ENCODE results near the gene FAH. TPM values are rescaled to one million over a fixed set of nuclear protein-coding genes. Genes with fewer than 3 reads are reported as not detected.
"Not testable (repeated sequence)": the region's sequence is repeated elsewhere in the genome, so short reads cannot be mapped to it uniquely, and the experiment has no call there.

FAH gene
- total and polyA plus RNA-seq, 5 experiments from 2014 or later = 5.3 to 9.3 (median 6.2) TPM

GRCh38 chr15:80154336-80154735 is 1.5 kb downstream of the FAH start:
- no peaks in the 10 kb centered on the region for H3K27me3 Mint-ChIP-seq
- POLR2A ChIA-PET = interaction anchor here (1.0 kb wide), 1 partner anchor 95 kb away, joined by 4 read pairs; the partner anchor contains the start of gene ZFAND6
- no peak for DNase-seq
- peak overlapping the region in 8 of 10 donors; percentile 5 to 92 (median 87) for H3K4me3 Mint-ChIP-seq
- H3K27ac Mint-ChIP-seq = no peak overlapping the region
- ATAC-seq = no peak
- no peaks in the 10 kb centered on the region for H3K9me3 Mint-ChIP-seq
- H3K4me1 Mint-ChIP-seq = peaks cover 7 to 31% (median 12%) of the 10 kb centered on the region in 4 donors
- H3K36me3 Mint-ChIP-seq = peaks cover 0 to 4% (median 0%) of the 10 kb centered on the region in 3 donors

- peaks cover 0 to 6% (median 2%) of the 10 kb centered on the region in 3 donors for H3K36me3 Mint-ChIP-seq
- H3K4me1 Mint-ChIP-seq = peaks cover 7 to 37% (median 12%) of the 10 kb centered on the region in 4 donors
- H3K27ac Mint-ChIP-seq = peak overlapping the region in 4 of 10 donors; percentile 27 to 70 (median 48)
- no peak for DNase-seq
- H3K4me3 Mint-ChIP-seq = peak overlapping the region in 4 of 10 donors; percentile 42 to 90 (median 44)
- no peak for ATAC-seq
- H3K27me3 Mint-ChIP-seq = no peaks in the 10 kb centered on the region
- H3K9me3 Mint-ChIP-seq = no peaks in the 10 kb centered on the region
- POLR2A ChIA-PET = interaction anchor here (1.0 kb wide), 1 partner anchor 95 kb away, joined by 4 read pairs; the partner anchor contains the start of gene ZFAND6
Measured at GRCh38 chr15:80155001-80155377, 2.2 kb downstream of the FAH start.

DNA sequence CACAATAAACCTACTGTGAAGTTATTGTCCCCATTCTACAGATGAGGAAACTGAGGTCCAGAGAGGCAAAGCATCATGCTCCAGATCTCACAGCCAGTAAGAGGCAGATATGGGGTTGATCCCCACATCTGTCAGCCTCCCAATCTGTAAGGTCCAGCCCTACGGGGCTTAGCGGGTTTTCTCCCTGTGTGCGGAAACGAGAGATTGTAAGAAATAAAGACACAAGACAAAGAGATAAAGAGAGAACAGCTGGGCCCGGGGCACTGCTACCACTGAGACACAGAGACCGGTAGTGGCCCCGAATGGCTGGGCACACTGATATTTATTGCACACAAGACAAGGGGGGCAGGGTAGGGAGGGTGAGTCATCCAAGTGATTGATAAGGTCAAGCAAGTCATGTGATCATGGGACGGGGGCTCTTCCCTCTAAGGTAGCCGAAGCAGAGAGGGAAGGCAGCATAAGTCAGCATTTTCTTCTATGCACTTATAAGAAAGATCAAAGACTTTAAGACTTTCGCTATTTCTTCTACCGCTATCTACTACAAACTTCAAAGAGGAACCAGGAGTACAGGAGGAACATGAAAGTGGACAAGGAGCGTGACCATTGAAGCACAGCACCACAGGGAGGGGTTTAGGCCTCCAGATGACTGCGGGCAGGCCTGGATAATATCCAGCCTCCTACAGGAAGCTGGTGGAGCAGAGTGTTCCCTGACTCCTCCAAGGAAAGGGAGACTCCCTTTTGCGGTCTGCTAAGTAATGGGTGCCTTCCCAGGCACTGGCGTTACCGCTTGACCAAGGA is 2.8 kb downstream of the FAH start:
- H3K36me3 Mint-ChIP-seq, ATAC-seq, H3K27me3 Mint-ChIP-seq, H3K9me3 Mint-ChIP-seq, DNase-seq, POLR2A ChIA-PET: not testable (repeated sequence)
- Mint-ChIP-seq H3K4me3 (peak overlapping the region in 1 of 10 donors; percentile 34), H3K27ac (peak overlapping the region in 1 of 10 donors; percentile 27), H3K4me1 (peaks cover 7 to 43% (median 15%) of the 10 kb centered on the region in 4 donors)

- POLR2A ChIA-PET = no interaction called here
- Mint-ChIP-seq H3K27ac (no peak overlapping the region), H3K36me3 (peaks cover 0 to 11% (median 2%) of the 10 kb centered on the region in 3 donors), H3K4me3 (no peak overlapping the region), H3K9me3 (no peaks in the 10 kb centered on the region), H3K4me1 (peaks cover 9 to 50% (median 20%) of the 10 kb centered on the region in 4 donors), H3K27me3 (no peaks in the 10 kb centered on the region)
- ATAC-seq (no peak), DNase-seq (no peak)
Measured at GRCh38 chr15:80156176-80156720, 3.4 kb downstream of the FAH start.

GRCh38 chr15:80157215-80157614 is 4.4 kb downstream of the FAH start:
- H3K27ac Mint-ChIP-seq = no peak overlapping the region
- peaks cover 0 to 15% (median 9%) of the 10 kb centered on the region in 3 donors for H3K36me3 Mint-ChIP-seq
- ATAC-seq = no peak
- H3K9me3 Mint-ChIP-seq = no peaks in the 10 kb centered on the region
- peaks cover 7 to 49% (median 19%) of the 10 kb centered on the region in 4 donors for H3K4me1 Mint-ChIP-seq
- no peak for DNase-seq
- H3K4me3 Mint-ChIP-seq = no peak overlapping the region
- no peaks in the 10 kb centered on the region for H3K27me3 Mint-ChIP-seq
- POLR2A ChIA-PET = interaction anchor here (0.8 kb wide), 1 partner anchor 15 kb away, joined by 3 read pairs; no protein-coding TSS in a partner anchor

DNA sequence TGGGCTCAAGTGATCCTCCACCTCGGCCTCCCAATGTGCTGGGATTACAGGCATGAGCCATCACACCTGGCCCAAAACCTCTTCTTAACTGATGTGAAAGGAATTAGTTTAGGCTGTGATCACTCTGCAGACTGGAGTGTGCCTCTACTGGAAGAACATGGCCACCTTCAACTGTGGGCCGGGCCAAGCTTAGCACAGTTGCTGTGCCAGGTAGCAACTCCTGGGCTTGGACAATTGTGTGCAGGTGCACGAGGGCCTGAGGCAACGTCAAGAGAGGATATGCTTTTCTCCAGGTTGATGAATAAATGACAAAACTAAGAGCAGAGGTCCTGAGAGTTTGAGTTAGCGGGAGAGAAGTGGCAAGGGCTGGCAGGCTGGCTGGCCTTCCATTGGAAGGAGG is 6.5 kb downstream of the FAH start:
- ATAC-seq (no peak), DNase-seq (no peak)
- POLR2A ChIA-PET = no interaction called here
- Mint-ChIP-seq H3K4me1 (peaks cover 4 to 37% (median 9%) of the 10 kb centered on the region in 4 donors), H3K27me3 (no peaks in the 10 kb centered on the region), H3K27ac (no peak overlapping the region), H3K4me3 (no peak overlapping the region), H3K36me3 (peaks cover 0 to 21% (median 17%) of the 10 kb centered on the region in 3 donors), H3K9me3 (no peaks in the 10 kb centered on the region)

DNA sequence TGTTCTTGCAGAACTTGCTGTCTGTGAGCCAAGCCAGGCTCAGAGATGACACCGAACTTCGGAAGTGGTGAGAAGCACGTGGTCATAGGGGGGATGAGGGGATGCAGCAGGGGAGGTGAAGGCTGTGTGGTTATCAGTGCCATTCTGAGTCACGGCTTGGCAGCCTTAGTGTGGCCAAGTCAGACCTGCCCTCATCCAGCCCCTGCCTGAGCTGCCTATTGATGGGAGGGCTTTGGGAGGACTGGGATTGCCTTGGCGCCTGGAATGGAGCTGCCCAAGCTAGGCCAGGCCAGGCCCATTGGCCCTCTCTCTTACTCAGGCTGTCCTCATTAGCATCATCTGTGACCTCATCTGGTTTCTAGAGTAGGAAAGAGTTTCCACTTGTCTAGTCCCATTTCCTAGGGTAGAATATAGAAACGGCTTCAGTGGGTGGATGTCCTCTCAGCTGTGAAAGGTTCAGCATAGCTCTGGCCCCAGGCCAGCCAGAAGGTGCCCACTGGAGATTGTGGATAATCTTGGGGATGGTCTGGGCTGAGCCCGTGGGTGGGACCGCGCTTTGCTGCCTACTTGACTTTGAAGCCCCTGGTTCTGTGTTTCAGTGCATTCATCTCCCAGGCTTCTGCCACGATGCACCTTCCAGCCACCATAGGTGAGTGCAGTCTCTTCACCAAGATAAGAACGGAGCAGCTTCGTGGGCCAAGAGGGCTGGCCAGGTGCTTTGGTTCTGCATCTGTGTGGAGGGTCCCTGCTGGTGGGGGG is 7.2 kb downstream of the FAH start:
- H3K27me3 Mint-ChIP-seq = no peaks in the 10 kb centered on the region
- H3K36me3 Mint-ChIP-seq = peaks cover 0 to 22% (median 17%) of the 10 kb centered on the region in 3 donors
- no peak for ATAC-seq
- H3K4me3 Mint-ChIP-seq = no peak overlapping the region
- DNase-seq = no peak
- H3K4me1 Mint-ChIP-seq = peaks cover 4 to 32% (median 8%) of the 10 kb centered on the region in 4 donors
- H3K27ac Mint-ChIP-seq = peak overlapping the region in 1 of 10 donors; percentile 16
- POLR2A ChIA-PET = no interaction called here
- H3K9me3 Mint-ChIP-seq = no peaks in the 10 kb centered on the region

DNA sequence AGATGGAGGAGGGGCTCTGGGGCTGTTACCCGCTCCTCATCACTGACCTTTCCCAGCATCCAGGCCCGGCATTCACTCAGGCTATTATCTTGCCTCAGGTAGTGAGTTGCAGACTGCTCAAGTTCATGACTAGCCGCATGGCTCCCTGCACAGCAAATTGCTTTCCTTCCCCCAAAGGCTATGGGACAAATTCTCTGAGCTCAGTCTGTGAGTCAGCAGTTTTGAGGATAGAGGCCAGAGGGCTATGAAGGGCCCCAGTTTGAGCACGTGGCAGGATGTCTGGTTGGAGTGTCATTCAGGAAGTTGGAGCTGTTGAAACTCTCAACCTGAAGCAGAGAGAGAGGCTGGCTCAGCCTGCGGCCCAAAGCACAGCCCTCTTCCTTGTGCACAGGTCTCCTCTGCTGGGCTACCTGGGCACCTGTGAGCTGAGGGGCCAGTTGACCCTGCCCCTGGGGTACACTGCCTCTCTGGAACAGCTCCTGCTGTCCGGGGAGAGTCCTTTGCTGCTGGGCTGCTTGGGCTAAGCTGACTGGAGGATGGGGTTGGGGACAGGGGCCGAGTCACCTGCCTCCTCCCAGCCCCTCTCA is 7.9 kb downstream of the FAH start:
- Mint-ChIP-seq H3K36me3 (peaks cover 0 to 22% (median 17%) of the 10 kb centered on the region in 3 donors), H3K4me3 (peak overlapping the region in 1 of 10 donors; percentile 29), H3K27me3 (no peaks in the 10 kb centered on the region), H3K9me3 (no peaks in the 10 kb centered on the region), H3K27ac (peak overlapping the region in 3 of 10 donors; percentile 24 to 59 (median 36)), H3K4me1 (peaks cover 4 to 26% (median 8%) of the 10 kb centered on the region in 4 donors)
- peak in 1 of 10 donors; percentile 11 for DNase-seq
- POLR2A ChIA-PET = interaction anchor here (0.7 kb wide), 1 partner anchor 9 kb away, joined by 3 read pairs; no protein-coding TSS in a partner anchor
- ATAC-seq = peak in 1 of 2 donors; percentile 29

GRCh38 chr15:80161468-80162016 is 8.7 kb downstream of the FAH start:
- DNase-seq = no peak
- Mint-ChIP-seq H3K4me3 (no peak overlapping the region), H3K9me3 (no peaks in the 10 kb centered on the region), H3K4me1 (peaks cover 4 to 24% (median 8%) of the 10 kb centered on the region in 4 donors), H3K27ac (no peak overlapping the region), H3K27me3 (no peaks in the 10 kb centered on the region), H3K36me3 (peaks cover 0 to 22% (median 17%) of the 10 kb centered on the region in 3 donors)
- ATAC-seq = no peak
- POLR2A ChIA-PET = no interaction called here

DNA sequence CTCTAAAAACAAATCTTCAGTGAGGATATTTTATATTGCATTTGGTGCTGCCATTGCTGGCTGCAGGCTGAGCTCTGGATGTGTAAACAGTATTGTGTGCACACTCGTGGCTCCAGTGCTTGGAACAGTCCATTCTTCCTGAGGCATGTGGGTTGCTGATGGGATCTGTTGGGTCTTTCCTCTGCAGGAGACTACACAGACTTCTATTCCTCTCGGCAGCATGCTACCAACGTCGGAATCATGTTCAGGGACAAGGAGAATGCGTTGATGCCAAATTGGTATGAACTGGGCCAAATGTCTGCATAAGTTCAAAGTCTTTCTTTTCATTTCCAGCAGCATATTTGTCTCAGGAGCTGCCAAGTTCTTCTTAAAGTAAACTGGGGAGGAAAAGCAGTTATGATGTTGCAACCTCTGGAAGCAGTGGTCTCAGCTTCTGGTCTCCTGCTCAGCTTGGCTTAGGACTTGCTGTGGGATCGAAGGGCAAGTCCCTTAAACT is 9.3 kb downstream of the FAH start:
- no peak overlapping the region for H3K4me3 Mint-ChIP-seq
- no peaks in the 10 kb centered on the region for H3K9me3 Mint-ChIP-seq
- no peak for DNase-seq
- peaks cover 4 to 24% (median 8%) of the 10 kb centered on the region in 4 donors for H3K4me1 Mint-ChIP-seq
- ATAC-seq = no peak
- H3K27ac Mint-ChIP-seq = no peak overlapping the region
- no peaks in the 10 kb centered on the region for H3K27me3 Mint-ChIP-seq
- peaks cover 0 to 22% (median 17%) of the 10 kb centered on the region in 3 donors for H3K36me3 Mint-ChIP-seq
- POLR2A ChIA-PET = no interaction called here

DNA sequence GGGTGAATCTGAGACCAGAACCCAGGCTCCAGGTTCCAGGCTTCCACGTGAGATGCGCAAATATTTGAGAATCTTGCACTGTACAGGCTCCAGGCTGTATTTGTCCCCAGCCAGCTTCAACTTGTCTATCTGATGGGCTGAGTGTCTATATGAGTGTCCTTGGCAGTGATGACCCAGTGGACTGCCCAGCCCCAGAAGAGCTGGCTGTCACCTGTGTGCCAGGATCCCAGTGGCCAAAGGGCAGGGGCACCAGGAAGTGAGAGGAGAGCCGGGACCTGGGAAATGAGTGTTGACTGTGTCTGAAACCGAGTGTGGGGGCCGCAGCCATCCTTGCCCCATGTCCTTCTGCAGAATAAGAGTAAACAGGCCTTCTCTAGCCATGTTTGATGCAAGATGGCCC is 10.4 kb downstream of the FAH start:
- H3K27ac Mint-ChIP-seq = no peak overlapping the region
- no peak overlapping the region for H3K4me3 Mint-ChIP-seq
- DNase-seq (no peak), ATAC-seq (no peak)
- peaks cover 0 to 22% (median 17%) of the 10 kb centered on the region in 3 donors for H3K36me3 Mint-ChIP-seq
- no peaks in the 10 kb centered on the region for H3K9me3 Mint-ChIP-seq
- H3K27me3 Mint-ChIP-seq = no peaks in the 10 kb centered on the region
- H3K4me1 Mint-ChIP-seq = peaks cover 4 to 24% (median 8%) of the 10 kb centered on the region in 4 donors
- POLR2A ChIA-PET = no interaction called here

- POLR2A ChIA-PET = no interaction called here
- H3K4me3 Mint-ChIP-seq = no peak overlapping the region
- H3K27me3 Mint-ChIP-seq = no peaks in the 10 kb centered on the region
- no peak overlapping the region for H3K27ac Mint-ChIP-seq
- H3K36me3 Mint-ChIP-seq = peaks cover 0 to 20% (median 18%) of the 10 kb centered on the region in 3 donors
- H3K4me1 Mint-ChIP-seq = peaks cover 4 to 24% (median 8%) of the 10 kb centered on the region in 4 donors
- H3K9me3 Mint-ChIP-seq = no peaks in the 10 kb centered on the region
- ATAC-seq (no peak), DNase-seq (no peak)
Measured at GRCh38 chr15:80163897-80164296, 11.1 kb downstream of the FAH start.

Data from naive thymus-derived CD8-positive, alpha-beta T cell (primary cell).